Activated CD8-positive, alpha-beta memory T cell treated with anti-CD3 and anti-CD28 coated beads, Interleukin-2, amount 10 ng/mL, durations not matched to agents 7 days and 5 days (primary cell): ENCODE results near the gene LIMS4. TPM values are rescaled to one million over a fixed set of nuclear protein-coding genes. Genes with fewer than 3 reads are reported as not detected.
"Not testable (repeated sequence)": the region's sequence is repeated elsewhere in the genome, so short reads cannot be mapped to it uniquely, and the experiment has no call there.

Experiments
- ATAC-seq: fragments of 150-1000 bp; cut with Tn5 transposase; one replicate; pipeline ENCODE4 v1.10.0; 2021; ENCODE audit warnings: moderate library complexity
- CTCF ChIA-PET: fragments of 350-600 bp; sonication (Branson Sonifier 250); formaldehyde crosslinking; loops from one replicate; lab custom pipeline; 2021; ENCODE audit warnings: antibody characterized with exemption; lab: Charles Lee
- DNase-seq: peaks from one replicate; pipeline ENCODE4 v3.0.0-alpha.2; 2020
- H3K27ac Mint-ChIP-seq: one replicate; pipeline ENCODE4 v1.8.0; 2021; ENCODE audit warnings: mild to moderate bottlenecking, mixed read lengths
- H3K27me3 Mint-ChIP-seq: one replicate; pipeline ENCODE4 v1.8.0; 2021; ENCODE audit warnings: mixed read lengths
- H3K36me3 Mint-ChIP-seq: one replicate; pipeline ENCODE4 v1.8.0; 2021; ENCODE audit warnings: mild to moderate bottlenecking, mixed read lengths
- H3K4me1 Mint-ChIP-seq: one replicate; pipeline ENCODE4 v1.8.0; 2021; ENCODE audit warnings: mixed read lengths
- H3K4me3 Mint-ChIP-seq: one replicate; pipeline ENCODE4 v1.8.0; 2021; ENCODE audit warnings: mild to moderate bottlenecking, moderate library complexity, mixed read lengths
- H3K9me3 Mint-ChIP-seq: one replicate; pipeline ENCODE4 v1.8.0; 2022; ENCODE audit warnings: low read depth, mixed read lengths
- total RNA-seq, 2 experiments: library from RNA; stranded (reverse); gene quantifications; one replicate each; pipeline ENCODE4 v1.2.3, GENCODE V29; 2021

The LIMS4 gene
- under 1 TPM; 0.77 to 0.85 TPM for total RNA-seq

- H3K27ac Mint-ChIP-seq, H3K27me3 Mint-ChIP-seq, H3K4me1 Mint-ChIP-seq, H3K36me3 Mint-ChIP-seq, ATAC-seq, DNase-seq, H3K9me3 Mint-ChIP-seq, H3K4me3 Mint-ChIP-seq, CTCF ChIA-PET: not testable (repeated sequence)
These were observed at the start of gene LIMS4 for GRCh38 chr2:110472171-110473058. LIMS4 (minus strand) TSS chr2:110472816; CDS start chr2:110472778, 38 bp downstream.

- H3K27me3 Mint-ChIP-seq, H3K4me3 Mint-ChIP-seq, H3K4me1 Mint-ChIP-seq, DNase-seq, H3K27ac Mint-ChIP-seq, H3K36me3 Mint-ChIP-seq, H3K9me3 Mint-ChIP-seq, CTCF ChIA-PET: not testable (repeated sequence)
- ATAC-seq = peak; percentile 70
These were observed 27.2 kb upstream of the LIMS4 start for GRCh38 chr2:110499755-110500377.

GRCh38 chr2:110496027-110496426 is 23.4 kb upstream of the LIMS4 start:
- CTCF ChIA-PET, H3K27ac Mint-ChIP-seq, H3K36me3 Mint-ChIP-seq, H3K4me1 Mint-ChIP-seq, ATAC-seq, H3K4me3 Mint-ChIP-seq, DNase-seq, H3K27me3 Mint-ChIP-seq, H3K9me3 Mint-ChIP-seq: not testable (repeated sequence)

- H3K4me3 Mint-ChIP-seq, H3K9me3 Mint-ChIP-seq, H3K27me3 Mint-ChIP-seq, H3K4me1 Mint-ChIP-seq, ATAC-seq, DNase-seq, H3K36me3 Mint-ChIP-seq, H3K27ac Mint-ChIP-seq, CTCF ChIA-PET: not testable (repeated sequence)
These were observed 21.9 kb upstream of the LIMS4 start for GRCh38 chr2:110494488-110494887.

GRCh38 chr2:110488991-110489390 is 16.4 kb upstream of the LIMS4 start:
- H3K4me1 Mint-ChIP-seq, H3K36me3 Mint-ChIP-seq, H3K27me3 Mint-ChIP-seq, H3K4me3 Mint-ChIP-seq, ATAC-seq, H3K9me3 Mint-ChIP-seq, DNase-seq, CTCF ChIA-PET, H3K27ac Mint-ChIP-seq: not testable (repeated sequence)

GRCh38 chr2:110482697-110483096 is 10.1 kb upstream of the LIMS4 start:
- H3K4me1 Mint-ChIP-seq, H3K27me3 Mint-ChIP-seq, DNase-seq, ATAC-seq, H3K36me3 Mint-ChIP-seq, H3K4me3 Mint-ChIP-seq, CTCF ChIA-PET, H3K9me3 Mint-ChIP-seq, H3K27ac Mint-ChIP-seq: not testable (repeated sequence)

GRCh38 chr2:110481200-110481599 is 8.6 kb upstream of the LIMS4 start:
- H3K27me3 Mint-ChIP-seq, ATAC-seq, DNase-seq, H3K4me1 Mint-ChIP-seq, H3K9me3 Mint-ChIP-seq, H3K4me3 Mint-ChIP-seq, CTCF ChIA-PET, H3K36me3 Mint-ChIP-seq, H3K27ac Mint-ChIP-seq: not testable (repeated sequence)

GRCh38 chr2:110480084-110480483 is 7.5 kb upstream of the LIMS4 start:
- H3K27me3 Mint-ChIP-seq, H3K27ac Mint-ChIP-seq, H3K9me3 Mint-ChIP-seq, DNase-seq, CTCF ChIA-PET, ATAC-seq, H3K4me3 Mint-ChIP-seq, H3K4me1 Mint-ChIP-seq, H3K36me3 Mint-ChIP-seq: not testable (repeated sequence)

- H3K9me3 Mint-ChIP-seq, H3K27me3 Mint-ChIP-seq, H3K36me3 Mint-ChIP-seq, DNase-seq, H3K27ac Mint-ChIP-seq, ATAC-seq, H3K4me3 Mint-ChIP-seq, CTCF ChIA-PET, H3K4me1 Mint-ChIP-seq: not testable (repeated sequence)
These were observed 4.8 kb upstream of the LIMS4 start for GRCh38 chr2:110477370-110477769.

GRCh38 chr2:110476952-110477351 is 4.3 kb upstream of the LIMS4 start:
- H3K27ac Mint-ChIP-seq, H3K27me3 Mint-ChIP-seq, DNase-seq, H3K4me3 Mint-ChIP-seq, H3K9me3 Mint-ChIP-seq, CTCF ChIA-PET, H3K4me1 Mint-ChIP-seq, H3K36me3 Mint-ChIP-seq, ATAC-seq: not testable (repeated sequence)

- CTCF ChIA-PET, H3K9me3 Mint-ChIP-seq, H3K4me3 Mint-ChIP-seq, ATAC-seq, H3K27ac Mint-ChIP-seq, H3K4me1 Mint-ChIP-seq, H3K27me3 Mint-ChIP-seq, H3K36me3 Mint-ChIP-seq, DNase-seq: not testable (repeated sequence)
These were observed 3.2 kb upstream of the LIMS4 start for GRCh38 chr2:110475627-110476359.

- H3K4me1 Mint-ChIP-seq, DNase-seq, H3K36me3 Mint-ChIP-seq, H3K9me3 Mint-ChIP-seq, H3K27ac Mint-ChIP-seq, CTCF ChIA-PET, H3K27me3 Mint-ChIP-seq, H3K4me3 Mint-ChIP-seq: not testable (repeated sequence)
- peak; percentile 99 for ATAC-seq
These were observed 2.3 kb upstream of the LIMS4 start for GRCh38 chr2:110474898-110475297.

GRCh38 chr2:110473059-110473358 is 393 bp upstream of the LIMS4 start:
- H3K27me3 Mint-ChIP-seq, H3K4me1 Mint-ChIP-seq, H3K36me3 Mint-ChIP-seq, H3K4me3 Mint-ChIP-seq, H3K27ac Mint-ChIP-seq, CTCF ChIA-PET, H3K9me3 Mint-ChIP-seq, DNase-seq, ATAC-seq: not testable (repeated sequence)

GRCh38 chr2:110468921-110469320 is 3.7 kb downstream of the LIMS4 start:
- DNase-seq, ATAC-seq, H3K4me3 Mint-ChIP-seq, H3K27ac Mint-ChIP-seq, H3K36me3 Mint-ChIP-seq, CTCF ChIA-PET, H3K4me1 Mint-ChIP-seq, H3K27me3 Mint-ChIP-seq, H3K9me3 Mint-ChIP-seq: not testable (repeated sequence)
